Renal cortical epithelial cell (primary cell): Measurements from ENCODE around the gene RASGEF1B. TPM values are rescaled to one million over a fixed set of nuclear protein-coding genes. Genes with fewer than 3 reads are reported as not detected.
A peak's percentile ranks its signal among the peaks of the same experiment; 100 is the strongest.

Experiments used
- DNase-seq: peaks from one replicate; pipeline ENCODE4 v3.0.0-alpha.2; 2011; ENCODE audit warnings: low read depth
- total RNA-seq: library from RNA; depleted of rRNA; stranded (reverse); fragments of >200 nt; gene quantifications from 2 replicates; pipeline ENCODE4 v1.2.3, GENCODE V29; 2014

Gene RASGEF1B
- total RNA-seq, 1 donor from 2014 or later, result 14.3 TPM

DNA sequence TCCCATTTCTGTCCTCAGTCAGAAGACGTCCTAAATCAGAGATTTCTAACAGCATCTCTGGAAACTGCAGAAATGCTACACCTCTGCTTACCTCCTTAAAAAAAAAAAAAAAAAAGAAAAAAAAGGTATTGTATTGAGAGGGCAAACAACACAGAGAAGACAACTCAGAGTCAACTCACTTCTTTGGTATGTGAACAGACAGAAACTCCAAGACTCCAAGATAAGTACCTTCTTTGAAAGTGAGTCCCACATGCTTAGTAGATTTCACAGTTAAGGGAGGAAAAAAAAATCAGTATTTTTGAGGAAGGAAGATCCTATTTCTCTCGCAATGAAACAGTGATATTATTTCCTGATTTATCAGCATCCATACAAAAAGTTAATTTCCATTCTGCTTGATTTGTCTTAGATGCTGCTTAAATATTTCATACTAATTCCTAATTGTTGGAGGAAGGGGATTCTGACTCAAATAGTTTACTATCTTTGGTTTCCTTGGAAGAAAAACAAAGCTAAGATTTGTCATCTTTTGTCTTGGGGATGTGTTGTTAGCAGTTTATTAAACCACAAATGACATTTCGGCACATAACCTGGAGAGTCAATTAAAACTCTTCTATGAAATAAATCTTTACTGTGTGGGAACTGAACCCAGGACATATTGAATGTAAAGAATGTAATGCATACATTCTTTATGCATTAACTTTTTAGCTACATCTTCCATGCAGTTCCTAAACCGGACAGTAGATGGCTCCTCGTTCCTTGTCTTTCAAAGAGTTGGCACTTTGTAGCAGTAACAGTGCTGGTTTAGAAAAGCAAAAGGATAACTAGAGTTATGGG, 4.7 kb downstream of the RASGEF1B start:
- peak; percentile 59 for DNase-seq

DNA sequence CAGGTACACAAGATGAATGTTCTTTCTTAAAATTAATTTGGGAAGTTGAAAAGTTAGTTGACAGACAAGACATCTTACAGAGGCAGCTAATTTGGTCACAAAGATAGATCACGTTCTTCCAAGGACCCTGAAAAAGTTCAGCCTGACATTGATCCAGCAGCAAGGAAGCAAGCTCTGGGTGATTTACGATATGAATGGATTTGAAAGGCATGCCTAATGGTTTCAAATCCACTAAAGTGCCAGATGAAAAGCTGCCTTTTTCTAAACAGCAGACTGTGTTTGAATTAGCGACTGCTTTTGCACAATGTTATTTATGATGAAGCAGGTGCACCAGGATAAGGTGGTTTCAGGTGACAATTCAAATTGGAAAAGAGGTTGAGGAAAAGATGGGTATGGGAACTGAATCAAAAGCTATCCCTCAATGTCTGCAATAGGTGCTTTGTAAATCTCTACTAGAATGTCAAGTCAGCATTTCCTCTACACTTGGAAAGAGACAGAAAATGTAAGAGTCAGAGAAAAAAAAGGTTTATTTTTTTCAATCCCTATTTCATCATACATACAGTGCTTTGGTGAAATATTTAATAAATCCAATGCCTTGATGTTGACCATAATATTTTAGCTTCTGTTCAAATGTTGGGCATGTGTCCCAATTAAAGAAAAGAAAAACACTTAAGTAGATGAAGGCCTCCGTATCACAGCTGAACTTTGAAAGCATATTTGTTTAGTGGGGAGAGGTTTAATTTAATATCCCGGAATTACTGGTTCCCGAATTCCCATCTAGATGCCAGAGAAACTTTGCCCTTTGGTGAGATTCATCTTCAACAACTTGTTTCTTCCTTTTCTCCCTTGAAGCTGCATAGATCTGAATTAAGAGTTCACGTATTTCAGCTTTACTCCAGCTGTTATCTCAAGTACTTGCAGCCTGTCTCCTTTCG, 6.0 kb downstream of the RASGEF1B start:
- no peak for DNase-seq

DNA sequence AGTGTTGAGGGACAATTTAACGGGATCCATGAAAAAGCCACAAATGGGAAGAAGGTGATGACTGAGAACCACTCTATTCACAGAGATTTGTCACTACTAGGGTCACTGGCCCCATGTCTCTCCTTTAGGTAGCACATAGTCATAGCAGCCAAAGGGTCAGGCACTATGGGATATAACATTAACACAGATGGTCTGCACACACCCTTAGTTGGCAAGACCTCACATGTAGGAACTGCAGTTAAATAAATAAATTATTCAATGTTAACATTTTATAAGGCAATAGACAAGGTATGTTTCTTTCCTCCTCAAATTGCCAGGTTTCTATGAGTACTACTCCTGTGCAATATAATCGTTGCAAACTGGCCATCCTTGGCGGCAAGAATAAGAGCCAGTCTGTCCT, 10.9 kb downstream of the RASGEF1B start:
- DNase-seq, result no peak

DNA sequence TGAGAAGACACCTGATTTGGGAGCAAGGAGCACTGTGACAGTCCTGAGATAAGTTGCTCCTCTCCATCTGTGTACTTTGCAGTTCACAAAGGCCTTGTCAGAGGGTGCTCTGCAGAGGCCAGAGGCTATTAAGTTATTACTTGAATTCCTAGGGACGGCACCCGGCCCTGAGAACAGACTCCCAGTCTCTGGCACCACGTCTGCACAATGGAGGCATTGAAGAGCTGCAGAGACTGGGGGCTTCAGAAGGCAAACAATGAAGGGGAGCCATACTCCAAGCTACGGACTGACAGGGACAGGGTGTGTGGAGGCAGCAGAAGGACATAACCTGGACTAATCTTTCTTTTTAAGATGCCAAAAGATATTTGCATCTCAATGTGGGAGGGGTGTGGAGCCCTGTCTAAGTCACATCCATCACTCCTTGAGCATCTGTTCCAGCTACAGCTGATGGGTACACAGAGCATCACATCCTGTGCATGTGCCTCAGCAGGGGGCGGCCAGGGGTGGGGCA, 11.5 kb downstream of the RASGEF1B start:
- DNase-seq, result no peak

DNA sequence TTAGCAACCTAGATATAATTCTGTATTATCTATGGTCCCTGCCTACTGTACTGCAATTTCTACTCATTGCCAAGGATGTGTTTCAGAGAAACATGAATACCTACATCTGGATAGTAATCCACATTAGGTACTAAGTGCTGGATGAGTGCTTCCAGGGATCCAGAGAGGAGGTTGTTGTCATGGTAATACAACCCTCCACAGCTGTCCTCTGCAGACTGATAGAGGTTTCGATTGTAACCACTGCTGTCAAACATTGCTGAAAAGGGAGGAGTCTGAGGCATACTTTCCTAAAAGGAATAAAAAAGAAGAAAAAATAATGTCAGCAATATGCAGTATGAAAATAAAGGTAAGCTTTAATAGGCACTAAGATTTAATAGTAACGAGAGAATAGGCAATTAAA, 12.5 kb downstream of the RASGEF1B start:
- DNase-seq, result no peak

DNA sequence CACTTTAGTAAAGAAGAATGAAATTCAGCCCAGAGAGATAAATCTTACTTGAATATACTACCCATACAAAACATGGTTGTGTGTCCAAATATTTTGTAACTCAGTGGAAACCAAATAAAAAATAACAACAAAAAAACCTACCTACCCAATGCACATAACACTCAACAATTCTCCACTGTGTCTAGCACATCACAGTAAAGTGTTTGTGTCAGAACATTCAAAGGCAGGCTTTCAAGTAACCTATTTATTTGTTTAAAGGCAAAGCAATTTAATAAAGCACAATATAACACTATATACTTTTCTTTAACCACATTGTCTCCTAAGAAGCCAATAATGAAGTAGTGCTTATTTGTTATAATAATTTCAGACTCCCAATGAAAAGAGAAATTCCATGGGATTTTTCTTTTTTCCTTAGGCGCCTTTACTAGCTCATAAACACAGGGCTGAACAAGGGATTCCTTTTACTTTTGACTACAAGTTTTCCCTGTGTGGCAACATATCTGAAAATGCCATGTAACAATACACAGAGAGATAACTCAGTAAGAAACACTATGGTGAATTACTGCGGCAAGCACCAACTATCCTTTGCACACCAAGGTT, 13.7 kb downstream of the RASGEF1B start:
- DNase-seq, result no peak

DNA sequence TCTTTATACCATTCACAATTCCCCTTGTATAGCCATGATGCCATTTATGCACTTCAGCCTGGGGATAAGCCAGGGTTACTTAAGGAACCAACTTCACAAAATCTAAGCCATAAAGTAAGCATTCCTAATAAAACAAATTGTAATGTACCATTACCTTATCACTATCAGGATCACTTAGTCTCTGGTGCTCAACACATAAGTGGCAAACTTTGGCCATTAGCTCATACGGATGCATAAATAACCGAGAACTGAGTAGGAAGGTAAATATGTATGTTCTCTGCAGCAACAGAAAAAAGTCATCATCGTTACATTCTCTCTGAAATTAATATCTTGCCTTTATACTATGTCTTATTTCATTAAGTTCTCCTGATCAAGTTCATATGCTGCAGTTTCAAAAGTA, 14.4 kb downstream of the RASGEF1B start:
- DNase-seq, result no peak

DNA sequence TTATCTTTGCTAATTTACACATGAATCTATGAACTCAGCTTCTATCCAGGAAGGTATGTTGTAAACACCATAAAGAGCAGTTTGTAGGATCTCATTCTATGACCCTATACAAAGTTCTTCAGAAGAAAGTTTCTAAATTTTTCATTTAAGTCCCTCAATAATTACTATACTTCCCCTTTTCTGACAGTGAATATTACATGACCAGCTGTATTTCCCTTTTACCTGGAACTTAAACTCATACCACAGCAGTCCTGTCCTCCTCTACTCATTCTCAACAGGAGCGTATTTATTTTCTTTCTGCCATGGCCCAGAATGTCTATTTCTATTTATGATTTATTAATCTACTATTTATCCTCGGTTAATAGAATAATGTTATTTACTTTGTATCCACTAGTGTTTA, 15.8 kb downstream of the RASGEF1B start:
- DNase-seq, result no peak

DNA sequence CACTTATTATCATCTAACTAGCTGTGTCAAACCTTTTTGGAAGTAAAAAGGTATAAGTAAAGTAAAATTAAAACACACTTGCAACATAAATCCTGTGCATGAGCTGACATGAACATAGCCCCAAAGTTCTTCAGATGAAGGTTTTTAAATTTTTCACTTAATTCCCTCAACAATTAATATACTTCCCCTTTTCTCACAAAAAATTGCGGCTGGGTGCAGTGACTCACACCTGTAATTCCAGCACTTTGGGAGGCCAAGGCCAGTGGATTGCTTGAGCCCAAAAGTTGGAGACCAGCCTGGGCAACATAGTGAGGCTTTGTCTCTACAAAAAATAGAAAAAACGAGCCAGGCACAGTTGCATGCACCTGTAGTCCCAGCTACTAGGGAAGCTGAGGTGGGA, 16.8 kb downstream of the RASGEF1B start:
- DNase-seq, result no peak

DNA sequence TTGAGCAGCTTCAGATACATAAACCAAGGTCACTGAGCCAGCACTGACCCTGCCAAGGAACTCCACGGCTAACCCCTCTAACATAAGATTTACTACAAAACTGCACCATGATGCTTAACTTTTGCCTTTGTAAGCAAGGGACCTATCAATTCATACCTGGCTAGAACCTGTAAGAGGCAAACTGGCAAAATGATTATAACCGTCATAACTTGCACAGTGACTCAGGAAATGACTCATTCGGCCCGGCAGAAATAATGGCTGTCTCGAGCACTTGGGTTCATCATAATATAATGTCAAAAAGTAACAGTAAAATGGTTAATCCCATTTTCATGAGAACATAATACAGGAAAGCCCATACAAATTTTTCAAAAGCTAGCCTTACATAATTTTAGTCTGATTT, 17.2 kb downstream of the RASGEF1B start:
- peak; percentile 37 for DNase-seq

DNA sequence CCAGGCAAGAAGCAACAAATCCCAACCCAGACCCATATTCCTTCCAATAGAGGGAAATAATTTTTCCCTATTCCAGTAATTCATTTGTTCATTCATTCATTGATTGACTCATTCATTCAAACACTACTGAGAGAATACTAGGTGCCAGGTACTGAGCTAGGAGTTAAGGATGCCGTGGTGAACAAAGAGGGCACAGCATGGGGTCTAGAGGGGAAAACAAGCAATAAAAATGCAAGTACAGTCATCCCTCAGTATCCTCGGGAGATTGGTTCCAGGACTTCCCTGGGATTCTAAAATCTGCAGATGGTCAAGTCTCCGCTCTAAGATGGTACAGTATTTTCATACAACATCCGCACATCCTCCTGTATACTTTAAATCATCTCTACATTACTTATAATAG, 18.7 kb downstream of the RASGEF1B start:
- DNase-seq, result no peak

DNA sequence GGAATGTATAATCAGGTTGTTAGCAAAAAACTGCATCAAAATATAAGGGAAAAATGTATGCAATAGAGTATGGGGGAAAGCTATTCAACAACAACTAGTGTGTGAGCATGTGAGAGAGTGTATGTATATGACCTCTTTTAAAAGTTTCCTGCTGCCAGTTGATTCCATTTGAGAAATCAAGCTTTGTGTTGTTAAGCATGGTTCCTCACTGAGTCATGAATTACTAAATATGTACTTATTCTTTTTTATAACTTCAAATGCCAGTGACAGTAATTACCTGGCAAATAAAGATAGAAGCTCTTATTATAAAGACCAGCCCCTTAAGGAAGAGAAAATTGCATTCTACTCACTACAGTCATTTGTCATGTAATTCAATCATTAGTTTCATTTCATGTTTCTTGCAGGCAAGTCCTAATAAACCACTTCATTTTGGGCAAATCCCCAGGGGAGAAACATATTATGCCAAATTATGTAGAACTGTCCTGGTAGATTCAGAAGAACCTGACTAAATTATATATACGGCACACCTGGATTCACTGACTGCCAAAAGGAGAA, 19.2 kb downstream of the RASGEF1B start:
- DNase-seq, result peak; percentile 22

DNA sequence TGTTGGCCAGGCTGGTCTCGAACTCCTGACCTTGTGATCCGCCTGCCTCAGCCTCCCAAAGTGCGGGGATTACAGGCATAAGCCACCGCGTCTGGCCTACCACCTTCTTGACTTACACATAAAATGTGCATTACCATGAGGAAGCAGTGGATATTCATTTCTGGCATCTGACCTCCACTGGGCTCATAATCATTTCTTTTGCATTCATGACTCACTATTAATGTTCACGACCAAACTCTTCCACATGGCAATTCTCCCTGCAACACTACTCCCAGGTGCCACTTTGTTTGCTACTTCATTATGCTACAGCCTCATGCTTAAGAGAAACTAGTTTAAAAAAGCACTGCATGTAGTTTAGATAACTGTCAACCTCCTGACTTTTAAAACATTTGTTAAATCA, 22.7 kb downstream of the RASGEF1B start:
- no peak for DNase-seq

DNA sequence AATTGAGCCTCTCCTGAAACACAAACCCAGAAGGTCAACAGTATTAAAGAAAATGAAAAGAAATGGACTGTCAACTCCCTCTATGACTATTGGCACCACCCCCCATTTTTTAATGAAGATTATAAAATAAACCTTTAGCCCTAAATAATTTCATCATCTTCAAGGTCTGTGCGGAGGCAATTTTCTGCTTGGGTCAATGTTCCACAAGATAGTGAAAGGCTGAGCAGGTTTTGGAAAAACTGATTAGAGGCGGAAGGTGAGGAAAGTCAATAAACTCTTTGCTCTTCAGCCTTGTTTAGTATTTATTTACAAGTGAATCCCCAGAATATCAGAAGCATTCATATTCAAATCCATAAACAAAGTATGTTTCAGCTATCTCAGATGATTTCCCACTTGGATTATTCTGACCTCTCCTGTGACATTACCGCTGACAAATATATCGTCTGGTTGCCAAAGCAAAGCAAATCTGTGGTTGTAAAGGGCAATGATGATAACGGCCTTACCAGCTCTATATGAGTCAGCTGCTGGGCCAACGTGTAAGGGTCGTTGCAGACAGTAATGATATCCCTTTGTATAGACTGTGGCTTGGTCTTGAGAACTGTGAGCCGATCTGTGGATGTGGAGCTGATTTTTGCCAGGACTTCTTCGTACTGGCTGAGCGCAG, 24.0 kb downstream of the RASGEF1B start:
- DNase-seq, result no peak

DNA sequence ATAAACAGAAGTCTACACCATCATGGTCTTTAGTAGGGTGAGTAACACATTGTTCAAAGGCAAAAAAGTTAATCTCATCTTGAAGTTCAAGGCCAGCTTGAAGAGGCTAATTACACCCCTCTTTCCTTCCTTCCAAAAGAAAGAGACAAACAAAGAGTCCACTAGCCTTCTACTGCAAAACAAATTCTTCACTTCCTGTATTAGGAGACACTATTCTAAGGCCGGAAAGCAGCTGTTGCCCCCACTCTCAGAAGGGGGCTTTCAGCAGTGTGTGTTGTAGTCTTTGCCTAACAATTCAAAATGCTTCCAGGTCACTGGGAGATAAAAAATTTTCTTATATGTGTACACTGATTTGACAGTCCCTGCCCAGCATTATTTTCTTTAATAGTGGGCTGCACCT, 25.1 kb downstream of the RASGEF1B start:
- no peak for DNase-seq

DNA sequence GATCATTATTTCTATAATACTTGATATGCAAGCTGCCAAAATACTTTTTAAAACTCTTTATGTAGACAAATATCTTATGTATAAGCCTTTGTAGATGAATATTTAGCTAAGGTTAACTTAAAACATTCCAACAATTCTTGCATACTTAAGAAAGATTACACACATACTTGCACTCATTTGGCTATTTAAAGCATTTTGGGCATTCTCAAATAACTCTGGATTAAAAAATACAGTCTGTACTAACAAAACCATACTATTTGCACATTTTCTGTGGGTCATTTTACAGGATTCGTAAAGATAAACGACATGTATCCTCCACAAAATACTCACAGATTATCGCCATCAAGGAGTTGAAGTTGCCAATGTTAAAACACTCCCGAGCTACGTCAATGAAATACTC, 26.5 kb downstream of the RASGEF1B start:
- peak; percentile 12 for DNase-seq

DNA sequence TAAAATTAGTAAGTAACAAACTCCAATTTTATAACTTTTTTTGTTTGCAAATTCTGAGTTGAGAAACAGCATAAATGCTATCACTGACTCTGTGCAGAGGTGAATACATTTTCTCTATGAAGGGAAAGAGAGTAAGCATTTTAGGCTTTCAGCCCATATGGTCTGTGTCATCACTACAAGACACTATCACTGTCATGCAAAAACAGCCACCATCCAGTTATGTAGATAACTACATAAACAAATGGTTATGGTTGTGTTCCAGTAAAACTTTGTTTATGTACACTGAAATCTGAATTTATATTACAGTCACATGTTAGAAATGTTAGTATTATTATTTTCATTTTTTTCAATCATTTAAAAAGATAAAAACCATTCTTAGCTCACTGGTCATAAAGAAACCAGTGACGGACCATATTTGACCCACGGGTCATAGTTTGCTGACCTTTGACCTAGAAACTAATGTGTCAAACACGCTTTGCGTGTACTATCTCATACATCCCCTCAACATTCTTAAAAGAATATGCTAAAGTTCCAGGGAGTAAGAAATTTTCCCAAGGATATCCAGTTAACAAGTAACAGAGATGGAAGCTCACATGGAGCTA, 29.1 kb downstream of the RASGEF1B start:
- DNase-seq, result no peak

DNA sequence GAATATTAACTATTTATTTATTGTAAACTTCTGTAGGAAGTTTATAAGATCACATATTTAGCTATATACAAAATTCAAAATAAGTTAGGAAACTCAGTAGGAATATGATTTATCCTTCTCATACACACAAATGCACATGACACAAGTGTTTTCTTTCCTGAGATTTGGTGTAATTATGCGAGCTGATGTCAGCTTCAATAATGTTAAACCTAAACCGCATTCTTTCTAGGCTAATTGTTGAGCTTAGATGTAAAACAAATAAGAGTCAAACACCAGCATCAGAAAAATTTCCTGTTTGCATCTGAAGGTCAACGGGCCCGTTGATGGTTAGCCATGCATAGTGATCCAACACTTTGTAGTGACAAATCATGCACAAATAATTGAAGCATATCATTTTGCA, 30.8 kb downstream of the RASGEF1B start:
- DNase-seq, result peak; percentile 37

DNA sequence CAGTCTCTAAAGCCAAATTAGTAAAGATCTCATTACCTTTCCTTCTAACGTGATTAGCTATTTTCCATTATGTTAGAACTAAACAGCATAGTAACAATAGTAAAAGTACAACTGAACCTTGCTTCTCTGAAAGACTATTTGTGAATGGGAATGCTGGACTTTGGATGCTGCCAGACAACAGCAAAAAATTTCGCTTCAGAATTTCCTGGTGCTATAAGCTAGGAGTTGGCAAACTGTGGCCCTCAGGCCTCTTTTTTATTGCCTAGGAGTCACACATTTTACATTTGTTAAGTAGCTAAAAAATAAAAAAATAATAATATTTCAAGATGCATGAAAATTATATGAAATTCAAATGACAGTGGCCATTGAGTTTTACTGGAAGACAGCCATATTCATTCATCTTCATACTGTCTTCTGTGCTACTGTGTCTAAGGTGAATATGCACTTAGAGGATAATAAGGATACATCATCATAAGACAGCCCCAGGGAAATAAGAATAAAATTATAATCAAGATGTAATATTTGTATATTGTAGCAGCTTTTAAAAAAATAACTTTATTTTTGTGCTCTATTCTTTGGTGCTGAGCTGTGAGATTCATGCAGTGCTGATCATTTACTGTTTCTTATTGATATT, 34.6 kb downstream of the RASGEF1B start:
- DNase-seq, result no peak

DNA sequence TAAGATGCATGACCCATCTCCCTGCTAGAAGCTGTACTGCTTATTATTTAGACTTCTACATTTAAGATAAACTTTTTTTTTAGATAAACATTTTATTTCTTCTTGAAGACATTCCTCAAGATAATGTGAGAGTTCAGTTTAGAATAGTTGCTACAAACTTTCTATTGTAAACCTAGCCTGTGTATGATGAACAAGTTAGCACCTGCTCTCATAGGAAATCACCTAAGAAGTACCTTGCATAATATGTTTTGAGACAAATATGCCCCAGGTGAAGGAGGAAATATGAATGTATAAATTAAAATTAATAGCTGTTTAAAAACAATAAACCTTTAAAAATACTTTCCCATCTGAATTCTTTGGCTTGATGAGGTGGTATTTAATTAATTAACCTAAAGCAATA, 35.6 kb downstream of the RASGEF1B start:
- no peak for DNase-seq

DNA sequence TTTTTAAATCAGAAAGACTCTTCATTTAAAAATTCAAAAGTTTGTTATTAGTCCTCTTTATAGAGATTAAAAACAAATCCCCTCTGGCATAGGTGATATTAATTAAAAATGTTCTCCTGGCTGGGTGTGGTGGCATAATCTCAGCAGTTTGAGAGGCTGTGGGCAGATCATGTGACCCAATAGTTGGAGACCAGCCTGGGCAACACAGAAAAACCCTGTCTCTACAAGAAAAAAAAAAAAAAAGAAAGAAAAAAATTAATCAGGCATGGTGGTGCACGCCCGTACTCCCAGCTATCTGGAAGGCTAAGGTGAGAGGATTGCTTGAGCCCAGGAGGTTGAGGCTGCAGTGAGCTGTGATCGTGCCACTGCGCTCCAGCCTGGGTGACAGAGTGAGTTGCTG, 38.9 kb downstream of the RASGEF1B start:
- no peak for DNase-seq
